K562 (cell line): ENCODE results near the gene TMEM187. TPM values are rescaled to one million over a fixed set of nuclear protein-coding genes. Genes with fewer than 3 reads are reported as not detected.

Experiments
- ARID1B ChIP-seq: fragments of 450-650 bp; IDR thresholded peaks from 2 replicates; pipeline ENCODE4 v1.6.1; 2016; ENCODE audit warnings: antibody characterized with exemption, mild to moderate bottlenecking, inconsistent platforms
- ATF1 ChIP-seq, 2 experiments: fragments of 450-650 bp in 1 of 2; IDR thresholded peaks; 2 replicates each; pipeline ENCODE4 v1.6.1; 2016; ENCODE audit warnings: missing compliant biosample characterization in 1 of 2, missing genetic modification characterization in 1 of 2
- CAMTA2 ChIP-seq: fragments of 250-450 bp; sonication (Bioruptor Pico); conservative IDR thresholded peaks from 2 replicates; pipeline ENCODE4 v1.5.1; 2022
- CHAMP1 ChIP-seq: fragments of 450-650 bp; IDR thresholded peaks from 2 replicates; pipeline ENCODE4 v1.6.1; 2016; ENCODE audit warnings: mild to moderate bottlenecking
- DLX4 ChIP-seq: fragments of 250-450 bp; sonication (Bioruptor Pico); IDR thresholded peaks from 2 replicates; pipeline ENCODE4 v1.6.1; 2021; ENCODE audit warnings: mild to moderate bottlenecking
- EP300 ChIP-seq: IDR thresholded peaks from 2 replicates; pipeline ENCODE4 v1.6.1; 2012; ENCODE audit warnings: low read length, improper control_type of control experiment
- ETS2 ChIP-seq: IDR thresholded peaks from 2 replicates; pipeline ENCODE4 v1.6.1; 2016; ENCODE audit warnings: borderline replicate concordance, missing genetic modification characterization, mild to moderate bottlenecking, moderate library complexity, missing compliant biosample characterization; ENCODE audit not compliant: poor library complexity, severe bottlenecking
- ETV1 ChIP-seq: fragments of 450-650 bp; conservative IDR thresholded peaks from 2 replicates; pipeline ENCODE4 v1.6.1; 2016; ENCODE audit warnings: missing genetic modification characterization, control low read depth, low read depth, missing compliant biosample characterization
- GABPA ChIP-seq: fragments of 200-800 bp; sonication (Bioruptor generic); conservative IDR thresholded peaks from 2 replicates; pipeline ENCODE4 v1.6.1; 2016; ENCODE audit warnings: low read depth, missing genetic modification characterization, missing compliant biosample characterization
- KDM5B ChIP-seq: fragments of 200-600 bp; sonication (generic); IDR thresholded peaks from 2 replicates; pipeline ENCODE4 v1.6.1; 2012; ENCODE audit warnings: low read depth, mild to moderate bottlenecking, moderate library complexity, low read length, control low read depth, inconsistent platforms; ENCODE audit not compliant: insufficient replicate concordance
- MEF2D ChIP-seq: conservative IDR thresholded peaks from 2 replicates; pipeline ENCODE4 v1.6.1; 2016; ENCODE audit warnings: low read depth, missing genetic modification characterization, missing compliant biosample characterization
- NCOR1 ChIP-seq: fragments of 450-650 bp; IDR thresholded peaks from 2 replicates; pipeline ENCODE4 v1.6.1; 2016; ENCODE audit warnings: mild to moderate bottlenecking, moderate library complexity
- NFXL1 ChIP-seq: fragments of 450-650 bp; formaldehyde crosslinking; IDR thresholded peaks from 2 replicates; pipeline ENCODE4 v1.4.0; 2021; ENCODE audit warnings: mild to moderate bottlenecking
- ZFX ChIP-seq: sonication (generic); formaldehyde crosslinking; IDR thresholded peaks from 2 replicates; pipeline ENCODE4 v1.8.0; 2022; ENCODE audit warnings: mild to moderate bottlenecking, missing genetic modification reagents, moderate library complexity
- ZNF174 ChIP-seq: fragments of 250-450 bp; sonication (Bioruptor Pico); IDR thresholded peaks from 2 replicates; pipeline ENCODE4 v1.4.0; 2020; ENCODE audit warnings: mild to moderate bottlenecking
- ZNF274 ChIP-seq: IDR thresholded peaks from 2 replicates; pipeline ENCODE4 v1.6.1; 2011; ENCODE audit warnings: low read depth, mild to moderate bottlenecking, low read length, moderate library complexity, borderline replicate concordance
- polyA plus RNA-seq, 8 experiments: library from polyadenylated mRNA; depleted of rRNA in 4 of 8; stranded (reverse) in 5 of 8; unstranded in 3 of 8; fragments of >200 nt; fragmentation: Nextera tagmentation in 2 of 8; fragmentation: Illumina TruSeq in 1 of 8; extraction: Ambion mirVana in 2 of 8; extraction: Trizol in 1 of 8; gene quantifications; 2 replicates each; pipeline versions ENCODE4 v1.2.1 to v1.2.3, GENCODE V29; 2011 to 2014; ENCODE audit warnings: inconsistent platforms in 1 of 8, missing spikeins in 1 of 8
- total RNA-seq, 7 experiments: library from RNA; depleted of rRNA in 6 of 7; stranded (reverse); fragments of >200 nt in 6 of 7; fragmentation: Illumina TruSeq in 2 of 7; extraction: Trizol in 2 of 7; gene quantifications; 2 replicates each; pipeline versions ENCODE4 v1.2.1 to v1.2.3, GENCODE V29; 2011 to 2021; ENCODE audit warnings: low replicate concordance in 1 of 7
- TF ChIP-seq, protein P1 (sequence below): sonication (generic); IDR thresholded peaks from 2 replicates; pipeline ENCODE4 v1.6.1; 2016
- TF ChIP-seq, protein P2 (sequence below): fragments of 450-650 bp; IDR thresholded peaks from 2 replicates; pipeline ENCODE4 v1.6.1; 2017; ENCODE audit warnings: antibody characterized with exemption
- TF ChIP-seq, protein P3 (sequence below), 2 experiments: fragments of 450-650 bp; conservative IDR thresholded peaks; 2 replicates each; pipeline ENCODE4 v1.6.1; 2017; ENCODE audit warnings: mild to moderate bottlenecking in 2 of 2, moderate library complexity in 2 of 2

TMEM187 gene
- total and polyA plus RNA-seq, 9 of the 15 experiments (the other 6 are each of a cell fraction or from before 2014, with no cell fraction given): 0.13 to 6.4 (median 1.6) TPM

- peak; percentile 40 for TF ChIP-seq KDM5B
- TF ChIP-seq ZNF274: no peak
- no peak for TF ChIP-seq NFXL1 (CRISPR knock-in tag)
- TF ChIP-seq ARID1B: no peak
- TF ChIP-seq CAMTA2 (CRISPR knock-in tag): no peak
- no peak for TF ChIP-seq ETS2 (tag)
- TF ChIP-seq EP300: no peak
- TF ChIP-seq, protein P1, sequence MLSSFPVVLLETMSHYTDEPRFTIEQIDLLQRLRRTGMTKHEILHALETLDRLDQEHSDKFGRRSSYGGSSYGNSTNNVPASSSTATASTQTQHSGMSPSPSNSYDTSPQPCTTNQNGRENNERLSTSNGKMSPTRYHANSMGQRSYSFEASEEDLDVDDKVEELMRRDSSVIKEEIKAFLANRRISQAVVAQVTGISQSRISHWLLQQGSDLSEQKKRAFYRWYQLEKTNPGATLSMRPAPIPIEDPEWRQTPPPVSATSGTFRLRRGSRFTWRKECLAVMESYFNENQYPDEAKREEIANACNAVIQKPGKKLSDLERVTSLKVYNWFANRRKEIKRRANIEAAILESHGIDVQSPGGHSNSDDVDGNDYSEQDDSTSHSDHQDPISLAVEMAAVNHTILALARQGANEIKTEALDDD: no peak
- no peak for TF ChIP-seq MEF2D
- no peak for TF ChIP-seq DLX4 (CRISPR knock-in tag)
- TF ChIP-seq ATF1 (CRISPR knock-in tag; IDR thresholded peaks at IDR 0.05): no peak
- TF ChIP-seq ATF1 (tag; IDR thresholded peaks at IDR 0.05): no peak
- TF ChIP-seq CHAMP1: no peak
- TF ChIP-seq ZFX (CRISPR knock-in tag): no peak
- TF ChIP-seq, protein P2, sequence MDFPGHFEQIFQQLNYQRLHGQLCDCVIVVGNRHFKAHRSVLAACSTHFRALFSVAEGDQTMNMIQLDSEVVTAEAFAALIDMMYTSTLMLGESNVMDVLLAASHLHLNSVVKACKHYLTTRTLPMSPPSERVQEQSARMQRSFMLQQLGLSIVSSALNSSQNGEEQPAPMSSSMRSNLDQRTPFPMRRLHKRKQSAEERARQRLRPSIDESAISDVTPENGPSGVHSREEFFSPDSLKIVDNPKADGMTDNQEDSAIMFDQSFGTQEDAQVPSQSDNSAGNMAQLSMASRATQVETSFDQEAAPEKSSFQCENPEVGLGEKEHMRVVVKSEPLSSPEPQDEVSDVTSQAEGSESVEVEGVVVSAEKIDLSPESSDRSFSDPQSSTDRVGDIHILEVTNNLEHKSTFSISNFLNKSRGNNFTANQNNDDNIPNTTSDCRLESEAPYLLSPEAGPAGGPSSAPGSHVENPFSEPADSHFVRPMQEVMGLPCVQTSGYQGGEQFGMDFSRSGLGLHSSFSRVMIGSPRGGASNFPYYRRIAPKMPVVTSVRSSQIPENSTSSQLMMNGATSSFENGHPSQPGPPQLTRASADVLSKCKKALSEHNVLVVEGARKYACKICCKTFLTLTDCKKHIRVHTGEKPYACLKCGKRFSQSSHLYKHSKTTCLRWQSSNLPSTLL: no peak
- TF ChIP-seq ZNF174 (CRISPR knock-in tag): no peak
- TF ChIP-seq GABPA (tag): no peak
- TF ChIP-seq, protein P3, sequence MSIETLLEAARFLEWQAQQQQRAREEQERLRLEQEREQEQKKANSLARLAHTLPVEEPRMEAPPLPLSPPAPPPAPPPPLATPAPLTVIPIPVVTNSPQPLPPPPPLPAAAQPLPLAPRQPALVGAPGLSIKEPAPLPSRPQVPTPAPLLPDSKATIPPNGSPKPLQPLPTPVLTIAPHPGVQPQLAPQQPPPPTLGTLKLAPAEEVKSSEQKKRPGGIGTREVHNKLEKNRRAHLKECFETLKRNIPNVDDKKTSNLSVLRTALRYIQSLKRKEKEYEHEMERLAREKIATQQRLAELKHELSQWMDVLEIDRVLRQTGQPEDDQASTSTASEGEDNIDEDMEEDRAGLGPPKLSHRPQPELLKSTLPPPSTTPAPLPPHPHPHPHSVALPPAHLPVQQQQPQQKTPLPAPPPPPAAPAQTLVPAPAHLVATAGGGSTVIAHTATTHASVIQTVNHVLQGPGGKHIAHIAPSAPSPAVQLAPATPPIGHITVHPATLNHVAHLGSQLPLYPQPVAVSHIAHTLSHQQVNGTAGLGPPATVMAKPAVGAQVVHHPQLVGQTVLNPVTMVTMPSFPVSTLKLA (conservative IDR thresholded peaks at IDR 0.05): peak in 1 of 2 experiments; percentile 18; a peak in 1 of 4 replicates
- TF ChIP-seq ETV1: no peak
- TF ChIP-seq NCOR1: no peak
Observed at GRCh38 chrX:153972368-153973126, at the start of gene TMEM187 (continued).
